Esophagus squamous epithelium (tissue), 5 donors: Measurements from ENCODE around the gene ARFGEF3. TPM values are rescaled to one million over a fixed set of nuclear protein-coding genes. Genes with fewer than 3 reads are reported as not detected.

ENCODE experiments used
- DNase-seq: peaks from one replicate; lab custom pipeline; 2025; lab: John Stamatoyannopoulos, UW
- H3K27ac ChIP-seq, 4 donors: fragments of 200-600 bp; sonication (generic); one replicate each; pipeline ENCODE4 v1.5.1; 2016 to 2019; ENCODE audit warnings: mild to moderate bottlenecking in 1 of 4
- H3K27me3 ChIP-seq, 4 donors: fragments of 200-600 bp; sonication (generic); 1 replicate in 3 of 4; 2 replicates in 1 of 4; pipeline versions ENCODE4 v1.5.1 to v1.6.0; 2017 to 2021; ENCODE audit warnings: antibody characterized with exemption in 1 of 4
- H3K36me3 ChIP-seq, 3 donors: fragments of 200-600 bp; sonication (generic); one replicate each; pipeline ENCODE4 v1.5.1; 2016 to 2019
- H3K4me1 ChIP-seq, 3 donors: fragments of 200-600 bp; sonication (generic); one replicate each; pipeline ENCODE4 v1.5.1; 2017 to 2019
- H3K4me3 ChIP-seq, 4 donors: fragments of 200-600 bp; sonication (generic); 1 replicate in 3 of 4; 2 replicates in 1 of 4; pipeline ENCODE4 v1.5.1; 2016 to 2019; ENCODE audit warnings: mild to moderate bottlenecking in 2 of 4, moderate library complexity in 1 of 4
- H3K9me3 ChIP-seq, 3 donors: fragments of 200-600 bp; sonication (generic); one replicate each; pipeline ENCODE4 v1.5.1; 2016 to 2019
- CTCF ChIP-seq, 6 experiments: fragments of 450-650 bp in 4 of 6; fragments of 200-600 bp in 2 of 6; sonication (generic) in 2 of 6; IDR thresholded peaks; one replicate each; pipeline ENCODE4 v1.5.1; 2016 to 2019; ENCODE audit warnings: antibody characterized with exemption in 6 of 6, mild to moderate bottlenecking in 4 of 6, moderate library complexity in 4 of 6
- POLR2A ChIP-seq, 4 donors: fragments of 450-650 bp; IDR thresholded peaks; one replicate each; pipeline ENCODE4 v1.6.1; 2017; ENCODE audit warnings: antibody characterized with exemption in 4 of 4, mild to moderate bottlenecking in 4 of 4, moderate library complexity in 3 of 4
- WGBS, 2 donors: methylation state at CpG; one replicate each; pipeline ENCODE4 v1.1.5; 2018; 5-methylcytosine and 5-hydroxymethylcytosine counted together
- intact Hi-C: fragments of 100-400 bp; cut with DNase I; formaldehyde crosslinking; loops from one replicate; pipeline ENCODE4 v1.15.0; 2022
- total RNA-seq, 4 donors: library from RNA; depleted of rRNA; stranded (reverse); fragments of >200 nt; gene quantifications; one replicate each; pipeline ENCODE4 v1.1.0, GENCODE V29; 2016
- donor health status: DM: yes; HTN: yes; CAD: no.

Gene ARFGEF3
- total RNA-seq, 4 donors from 2014 or later = 0.92 to 1.0 (median 0.99) TPM

- no peaks in the 10 kb centered on the region for H3K9me3 ChIP-seq
- no peaks in the 10 kb centered on the region for H3K4me1 ChIP-seq
- no peak overlapping the region for H3K27ac ChIP-seq
- H3K27me3 ChIP-seq = no peaks in the 10 kb centered on the region
- TF ChIP-seq CTCF (IDR thresholded peaks at IDR 0.05) (no peak), POLR2A (IDR thresholded peaks at IDR 0.05) (no peak)
- H3K36me3 ChIP-seq = no peaks in the 10 kb centered on the region
- WGBS, 2 donors = 86 to 88% methylated on average over 7 to 10 of the region's 14 CpGs
- no peak overlapping the region for H3K4me3 ChIP-seq
- intact Hi-C loops = no loop called here
- DNase-seq = no peak
Observed at GRCh38 chr6:138334000-138334399, 172.3 kb downstream of the ARFGEF3 start.

DNA sequence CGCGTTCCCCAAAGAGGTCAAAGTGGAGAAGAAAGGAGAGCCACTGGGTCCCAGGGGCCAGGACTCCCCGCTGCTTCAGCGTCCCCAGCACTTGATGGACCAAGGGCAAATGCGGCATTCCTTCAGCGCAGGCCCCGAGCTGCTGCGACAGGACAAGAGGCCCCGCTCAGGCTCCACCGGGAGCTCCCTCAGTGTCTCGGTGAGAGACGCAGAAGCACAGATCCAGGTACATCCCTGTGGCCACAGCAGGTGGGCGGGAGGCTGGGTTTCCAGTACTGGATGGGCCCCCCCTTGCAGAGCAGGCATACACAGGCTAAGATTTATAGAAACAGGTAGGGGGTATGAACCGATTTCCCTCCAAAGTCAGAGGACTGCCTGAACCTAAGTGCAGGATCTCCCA lies 173.2 kb downstream of the ARFGEF3 start:
- no peaks in the 10 kb centered on the region for H3K36me3 ChIP-seq
- no peak for DNase-seq
- intact Hi-C loops = no loop called here
- WGBS, 2 donors = 82 to 89% methylated on average over 5 to 14 of the region's 14 CpGs
- no peaks in the 10 kb centered on the region for H3K9me3 ChIP-seq
- no peaks in the 10 kb centered on the region for H3K27me3 ChIP-seq
- H3K4me1 ChIP-seq = no peaks in the 10 kb centered on the region
- TF ChIP-seq CTCF (IDR thresholded peaks at IDR 0.05) = no peak
- TF ChIP-seq POLR2A (IDR thresholded peaks at IDR 0.05) = no peak
- no peak overlapping the region for H3K27ac ChIP-seq
- no peak overlapping the region for H3K4me3 ChIP-seq

DNA sequence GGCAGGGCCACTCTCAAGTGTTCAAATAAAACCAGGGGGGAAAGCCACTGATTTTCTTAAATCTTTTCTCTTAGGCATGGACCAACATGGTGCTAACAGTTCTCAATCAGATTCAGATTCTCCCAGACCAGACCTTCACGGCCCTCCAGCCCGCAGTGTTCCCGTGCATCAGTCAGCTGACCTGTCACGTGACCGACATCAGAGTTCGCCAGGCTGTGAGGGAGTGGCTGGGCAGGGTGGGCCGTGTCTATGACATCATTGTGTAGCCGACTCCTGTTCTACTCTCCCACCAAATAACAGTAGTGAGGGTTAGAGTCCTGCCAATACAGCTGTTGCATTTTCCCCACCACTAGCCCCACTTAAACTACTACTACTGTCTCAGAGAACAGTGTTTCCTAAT lies 174.5 kb downstream of the ARFGEF3 start:
- DNase-seq = no peak
- H3K27ac ChIP-seq = no peak overlapping the region
- WGBS, 2 donors = 88 to 92% methylated on average over 5 to 8 of the region's 8 CpGs
- intact Hi-C loops = no loop called here
- no peaks in the 10 kb centered on the region for H3K36me3 ChIP-seq
- no peak overlapping the region for H3K4me3 ChIP-seq
- TF ChIP-seq CTCF (IDR thresholded peaks at IDR 0.05) = no peak
- no peak for TF ChIP-seq POLR2A (IDR thresholded peaks at IDR 0.05)
- H3K27me3 ChIP-seq = no peaks in the 10 kb centered on the region
- H3K9me3 ChIP-seq = no peaks in the 10 kb centered on the region
- no peaks in the 10 kb centered on the region for H3K4me1 ChIP-seq

GRCh38 chr6:138337076-138337475 lies 175.3 kb downstream of the ARFGEF3 start:
- H3K27ac ChIP-seq = no peak overlapping the region
- no peak for TF ChIP-seq POLR2A (IDR thresholded peaks at IDR 0.05)
- TF ChIP-seq CTCF (IDR thresholded peaks at IDR 0.05) = no peak
- intact Hi-C loops = no loop called here
- no peak overlapping the region for H3K4me3 ChIP-seq
- 88 to 95% methylated on average over 4 of the region's 4 CpGs for WGBS, 2 donors
- H3K9me3 ChIP-seq = no peaks in the 10 kb centered on the region
- no peaks in the 10 kb centered on the region for H3K36me3 ChIP-seq
- no peak for DNase-seq
- H3K4me1 ChIP-seq = no peaks in the 10 kb centered on the region
- no peaks in the 10 kb centered on the region for H3K27me3 ChIP-seq

- intact Hi-C loops = no loop called here
- H3K27ac ChIP-seq = no peak overlapping the region
- H3K4me3 ChIP-seq = no peak overlapping the region
- WGBS, 2 donors = 62 to 81% methylated on average over 1 of the region's 1 CpG
- TF ChIP-seq CTCF (IDR thresholded peaks at IDR 0.05) = no peak
- no peak for TF ChIP-seq POLR2A (IDR thresholded peaks at IDR 0.05)
- H3K27me3 ChIP-seq = no peaks in the 10 kb centered on the region
- H3K4me1 ChIP-seq = no peaks in the 10 kb centered on the region
- no peaks in the 10 kb centered on the region for H3K9me3 ChIP-seq
- H3K36me3 ChIP-seq = no peaks in the 10 kb centered on the region
- DNase-seq = no peak
Observed at GRCh38 chr6:138339024-138339423, 177.3 kb downstream of the ARFGEF3 start.
